Measurements from ENCODE around the gene B3GNT8.

- no peak for TF ChIP-seq GABPA (IDR thresholded peaks at IDR 0.05 in 1 of 2, conservative IDR thresholded peaks at IDR 0.05 in 1 of 2)
- no peak for TF ChIP-seq TAF1 (conservative IDR thresholded peaks at IDR 0.05)
- TF ChIP-seq, protein P1, sequence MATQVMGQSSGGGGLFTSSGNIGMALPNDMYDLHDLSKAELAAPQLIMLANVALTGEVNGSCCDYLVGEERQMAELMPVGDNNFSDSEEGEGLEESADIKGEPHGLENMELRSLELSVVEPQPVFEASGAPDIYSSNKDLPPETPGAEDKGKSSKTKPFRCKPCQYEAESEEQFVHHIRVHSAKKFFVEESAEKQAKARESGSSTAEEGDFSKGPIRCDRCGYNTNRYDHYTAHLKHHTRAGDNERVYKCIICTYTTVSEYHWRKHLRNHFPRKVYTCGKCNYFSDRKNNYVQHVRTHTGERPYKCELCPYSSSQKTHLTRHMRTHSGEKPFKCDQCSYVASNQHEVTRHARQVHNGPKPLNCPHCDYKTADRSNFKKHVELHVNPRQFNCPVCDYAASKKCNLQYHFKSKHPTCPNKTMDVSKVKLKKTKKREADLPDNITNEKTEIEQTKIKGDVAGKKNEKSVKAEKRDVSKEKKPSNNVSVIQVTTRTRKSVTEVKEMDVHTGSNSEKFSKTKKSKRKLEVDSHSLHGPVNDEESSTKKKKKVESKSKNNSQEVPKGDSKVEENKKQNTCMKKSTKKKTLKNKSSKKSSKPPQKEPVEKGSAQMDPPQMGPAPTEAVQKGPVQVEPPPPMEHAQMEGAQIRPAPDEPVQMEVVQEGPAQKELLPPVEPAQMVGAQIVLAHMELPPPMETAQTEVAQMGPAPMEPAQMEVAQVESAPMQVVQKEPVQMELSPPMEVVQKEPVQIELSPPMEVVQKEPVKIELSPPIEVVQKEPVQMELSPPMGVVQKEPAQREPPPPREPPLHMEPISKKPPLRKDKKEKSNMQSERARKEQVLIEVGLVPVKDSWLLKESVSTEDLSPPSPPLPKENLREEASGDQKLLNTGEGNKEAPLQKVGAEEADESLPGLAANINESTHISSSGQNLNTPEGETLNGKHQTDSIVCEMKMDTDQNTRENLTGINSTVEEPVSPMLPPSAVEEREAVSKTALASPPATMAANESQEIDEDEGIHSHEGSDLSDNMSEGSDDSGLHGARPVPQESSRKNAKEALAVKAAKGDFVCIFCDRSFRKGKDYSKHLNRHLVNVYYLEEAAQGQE (IDR thresholded peaks at IDR 0.05), result no peak
- TF ChIP-seq CTCF (IDR thresholded peaks at IDR 0.05; ENCODE audit: low read depth, low read length, missing input control), result no peak
- no peak for TF ChIP-seq FOXA1 (IDR thresholded peaks at IDR 0.05)
- no peak for TF ChIP-seq ATF3 (IDR thresholded peaks at IDR 0.05)
- TF ChIP-seq RAD21 (IDR thresholded peaks at IDR 0.05), result no peak
- no peak for TF ChIP-seq SP1 (IDR thresholded peaks at IDR 0.05)
- no peak for TF ChIP-seq EGR1 (IDR thresholded peaks at IDR 0.05; ENCODE audit: low read depth in 2 of 2)
- no peak for TF ChIP-seq YY1 (IDR thresholded peaks at IDR 0.05)
Measured at GRCh38 chr19:41427647-41428480, 690 bp upstream of the B3GNT8 start.

Measured in liver (tissue), 3 donors.